Pancreas (tissue), 10 donors: Measurements from ENCODE around the gene NMRK2. TPM values are rescaled to one million over a fixed set of nuclear protein-coding genes. Genes with fewer than 3 reads are reported as not detected.
"Not testable (repeated sequence)": the region's sequence is repeated elsewhere in the genome, so short reads cannot be mapped to it uniquely, and the experiment has no call there.

Experiments
- ATAC-seq, 4 donors: fragments of 200-7000 bp; cut with Tn5 transposase; one replicate each; pipeline versions ENCODE4 v1.8.0 to v1.9.1; 2020; ENCODE audit warnings: mild to moderate bottlenecking in 4 of 4, moderate library complexity in 4 of 4
- DNase-seq, 6 donors: peaks; one replicate each; pipeline ENCODE4 v3.0.0-alpha.2; 2020
- FAIRE-seq: peaks from 2 replicates; lab custom pipeline; 2012; peaks lifted over from hg19 to GRCh38; lab: Jason Lieb, UNC
- H3K27ac ChIP-seq, 4 donors: fragments of 200-600 bp; sonication (generic); 1 replicate in 3 of 4; 2 replicates in 1 of 4; pipeline versions ENCODE4 v1.5.0 to v1.8.0; 2020
- H3K27me3 ChIP-seq, 4 donors: fragments of 200-600 bp; one replicate each; pipeline ENCODE4 v1.8.0; 2021
- H3K36me3 ChIP-seq, 3 donors: fragments of 200-600 bp; sonication (generic) in 1 of 3; one replicate each; pipeline versions ENCODE4 v1.5.0 to v1.8.0; 2020 to 2021
- H3K4me1 ChIP-seq, 3 donors: fragments of 200-600 bp; one replicate each; pipeline ENCODE4 v1.8.0; 2021
- H3K4me3 ChIP-seq, 4 donors: fragments of 200-600 bp; sonication (generic) in 2 of 4; one replicate each; pipeline versions ENCODE4 v1.5.0 to v1.8.0; 2020 to 2021
- H3K9me3 ChIP-seq, 4 donors: fragments of 200-600 bp; one replicate each; pipeline ENCODE4 v1.8.0; 2021
- CTCF ChIP-seq, 4 donors: fragments of 200-600 bp; sonication (generic) in 3 of 4; IDR thresholded peaks; one replicate each; pipeline versions ENCODE4 v1.5.0 to v1.8.0; 2021; ENCODE audit warnings: antibody characterized with exemption in 4 of 4
- WGBS, 2 donors: extraction: QIAGEN DNeasy Blood & Tissue Kit; methylation state at CpG; one replicate each; pipeline ENCODE4 v1.1.7; 2013; 5-methylcytosine and 5-hydroxymethylcytosine counted together
- intact Hi-C, 3 donors: fragments of 100-400 bp; cut with DNase I; formaldehyde crosslinking; loops; one replicate each; pipeline versions ENCODE4 v1.11.1 to v1.14.2; 2022
- polyA plus RNA-seq, 2 donors: library from polyadenylated mRNA; stranded (reverse); fragments of 200-250 nt; gene quantifications; one replicate each; pipeline ENCODE4 v1.2.3, GENCODE V29; 2013
- total RNA-seq, 6 donors: library from RNA; stranded (reverse); fragmentation: NEBNext Ultra II Directional in 4 of 6; extraction: Animal tissue kit (Norgen Biotek cat#: 25700) in 4 of 6; gene quantifications; one replicate each; pipeline versions ENCODE4 v1.2.1 to v1.2.4, GENCODE V29; 2021 to 2023
- donor health status: healthy with polysubstance abuse.
- donor health status: DM: no; HTN: no; CAD: no; lungs with moderate emphysema.
- donor health status: DM: no; HTN: no; CAD: no.
- donor health status: control.
- donor health status: control.
- donor health status: Bipolar disorder and iron deficiency.
- donor health status: DM: yes; HTN: yes; CAD: no.
- donor health status: DM: no; HTN: no; CAD: no.
- donor health status: DM: no; HTN: no; CAD: no.
- donor health status: DM: yes; HTN: yes; CAD: no.

The NMRK2 gene
- total and polyA plus RNA-seq, 8 donors, result 0.23 to 0.55 (median 0.33) TPM; not detected in 5

- Histone ChIP-seq H3K4me3 (no peak overlapping the region), H3K27me3 (no peaks in the 10 kb centered on the region), H3K9me3 (no peaks in the 10 kb centered on the region), H3K36me3 (no peaks in the 10 kb centered on the region), H3K4me1 (peaks cover 0 to 3% (median 0%) of the 10 kb centered on the region in 3 donors), H3K27ac (no peak overlapping the region)
- no peak for TF ChIP-seq CTCF (IDR thresholded peaks at IDR 0.05)
- no peak for ATAC-seq
- no peak for DNase-seq
- WGBS, 2 donors, result 87 to 90% methylated on average over 10 to 11 of the region's 11 CpGs
- FAIRE-seq, result no peak
- intact Hi-C loops, result no loop called here
These were observed 16.4 kb downstream of the NMRK2 start for GRCh38 chr19:3949294-3949693.

GRCh38 chr19:3949997-3950859, 17.4 kb downstream of the NMRK2 start:
- peak overlapping the region in 1 of 4 donors; percentile 12 for H3K4me3 ChIP-seq
- no peak for TF ChIP-seq CTCF (IDR thresholded peaks at IDR 0.05)
- no peaks in the 10 kb centered on the region for H3K27me3 ChIP-seq
- no peak overlapping the region for H3K27ac ChIP-seq
- H3K9me3 ChIP-seq, result no peaks in the 10 kb centered on the region
- H3K36me3 ChIP-seq, result no peaks in the 10 kb centered on the region
- peaks cover 0 to 3% (median 0%) of the 10 kb centered on the region in 3 donors for H3K4me1 ChIP-seq
- DNase-seq (no peak), ATAC-seq (peak in 2 of 4 donors; percentile 35 to 71), FAIRE-seq (no peak)
- WGBS, 2 donors, result 33 to 35% methylated on average over 20 of the region's 20 CpGs
- intact Hi-C loops, result no loop called here

- H3K4me3 ChIP-seq, result peak overlapping the region in 1 of 4 donors; percentile 12
- ATAC-seq, result peak; percentile 52 to 87 (median 62)
- H3K27me3 ChIP-seq, result no peaks in the 10 kb centered on the region
- H3K4me1 ChIP-seq, result peaks cover 0 to 3% (median 0%) of the 10 kb centered on the region in 3 donors
- intact Hi-C loops, result no loop called here
- no peaks in the 10 kb centered on the region for H3K36me3 ChIP-seq
- H3K27ac ChIP-seq, result peak overlapping the region in 1 of 4 donors; percentile 48
- H3K9me3 ChIP-seq, result no peaks in the 10 kb centered on the region
- peak in 3 of 6 donors; percentile 45 to 65 (median 49) for DNase-seq
- WGBS, 2 donors, result 41 to 48% methylated on average over 40 to 41 of the region's 41 CpGs
- FAIRE-seq, result no peak
- no peak for TF ChIP-seq CTCF (IDR thresholded peaks at IDR 0.05)
These were observed 18.3 kb downstream of the NMRK2 start for GRCh38 chr19:3950871-3951861.

GRCh38 chr19:3952755-3953276, 19.9 kb downstream of the NMRK2 start:
- H3K27me3 ChIP-seq, ATAC-seq, FAIRE-seq, H3K27ac ChIP-seq, H3K9me3 ChIP-seq, intact Hi-C loops, H3K4me3 ChIP-seq, H3K36me3 ChIP-seq, H3K4me1 ChIP-seq, DNase-seq: not testable (repeated sequence)
- 92 to 95% methylated on average over 9 of the region's 9 CpGs for WGBS, 2 donors

GRCh38 chr19:3954107-3954506, 21.2 kb downstream of the NMRK2 start:
- WGBS, 2 donors, result 87 to 92% methylated on average over 12 of the region's 12 CpGs
- intact Hi-C loops, result no loop called here
- peaks cover 5 to 16% (median 6%) of the 10 kb centered on the region in 3 donors for H3K36me3 ChIP-seq
- H3K27me3 ChIP-seq, result no peaks in the 10 kb centered on the region
- H3K4me3 ChIP-seq, result no peak overlapping the region
- TF ChIP-seq CTCF (IDR thresholded peaks at IDR 0.05), result no peak
- H3K9me3 ChIP-seq, result no peaks in the 10 kb centered on the region
- no peak overlapping the region for H3K27ac ChIP-seq
- no peak for FAIRE-seq
- DNase-seq, result peak in 2 of 6 donors; percentile 26 to 60
- ATAC-seq, result no peak
- H3K4me1 ChIP-seq, result peaks cover 0 to 3% (median 0%) of the 10 kb centered on the region in 3 donors

- H3K4me1 ChIP-seq, H3K27ac ChIP-seq, ATAC-seq, DNase-seq, H3K9me3 ChIP-seq, intact Hi-C loops, H3K4me3 ChIP-seq, H3K27me3 ChIP-seq, FAIRE-seq: not testable (repeated sequence)
- H3K36me3 ChIP-seq, result peaks cover 7 to 28% (median 10%) of the 10 kb centered on the region in 3 donors
- WGBS, 2 donors, result 87 to 88% methylated on average over 13 of the region's 13 CpGs
These were observed 22.4 kb downstream of the NMRK2 start for GRCh38 chr19:3955276-3955675.
